ENCODE measurements around the gene ECE1.
A peak's percentile ranks its signal among the peaks of the same experiment; 100 is the strongest.
"Not testable (repeated sequence)": the region's sequence is repeated elsewhere in the genome, so short reads cannot be mapped to it uniquely, and the experiment has no call there.

The ECE1 gene

GRCh38 chr1:21249940-21250493 is 40.2 kb downstream of the ECE1 start:
- no peak for DNase-seq (ENCODE audit: low spot score)

- no peak for DNase-seq (ENCODE audit: low spot score)
Measured at GRCh38 chr1:21247892-21248715, 42.2 kb downstream of the ECE1 start.

GRCh38 chr1:21246905-21247642 is 43.2 kb downstream of the ECE1 start:
- DNase-seq (ENCODE audit: low spot score), result no peak

DNA sequence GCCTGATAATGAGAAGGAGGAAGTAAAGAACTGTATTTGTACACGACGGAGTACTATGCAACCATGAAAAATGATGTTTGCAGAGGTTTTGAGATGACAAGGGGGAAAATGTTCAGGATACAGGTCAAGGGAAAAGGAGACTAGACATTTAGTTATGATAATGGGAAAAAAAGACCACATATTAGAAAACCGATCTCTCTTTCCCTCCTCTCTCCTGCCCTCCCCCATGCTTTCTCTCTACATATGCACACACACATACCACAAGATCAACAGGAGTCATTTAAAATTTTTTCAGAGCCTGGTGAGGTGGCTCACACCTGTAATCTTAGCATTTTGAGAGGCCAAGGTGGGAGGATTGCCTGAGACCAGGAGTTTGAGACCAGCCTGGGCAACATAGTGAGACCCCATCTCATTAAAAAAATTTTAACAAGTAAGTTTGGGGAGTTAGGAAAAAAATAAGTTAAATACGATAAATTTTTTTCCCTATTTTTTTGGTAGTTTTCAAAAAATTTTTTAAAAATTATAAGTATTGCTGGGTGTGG is 44.5 kb downstream of the ECE1 start:
- no peak for DNase-seq (ENCODE audit: low spot score)

- DNase-seq (ENCODE audit: low spot score), result peak; percentile 75
Measured at GRCh38 chr1:21244986-21245687, 45.1 kb downstream of the ECE1 start.

DNA sequence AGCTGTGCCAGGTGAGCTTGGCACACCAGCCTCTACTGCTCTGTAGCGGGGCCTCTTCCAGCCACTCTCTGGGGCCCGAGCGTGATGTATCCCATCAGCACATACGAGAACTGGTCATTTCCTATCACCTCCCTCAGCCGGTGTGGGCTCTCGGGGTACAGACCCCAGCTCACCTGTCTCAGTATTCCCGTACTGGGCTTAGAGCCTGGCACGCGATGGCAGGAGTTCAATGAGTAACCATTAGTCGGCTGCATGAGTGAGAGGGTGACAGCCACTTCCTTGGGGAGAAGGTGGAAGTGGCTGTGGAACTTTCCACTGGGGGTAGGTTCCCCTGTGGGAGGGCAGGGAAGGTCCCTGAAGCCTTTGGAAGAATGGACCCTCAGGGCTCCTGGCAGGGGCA is 46.1 kb downstream of the ECE1 start:
- DNase-seq (ENCODE audit: low spot score), result no peak

DNA sequence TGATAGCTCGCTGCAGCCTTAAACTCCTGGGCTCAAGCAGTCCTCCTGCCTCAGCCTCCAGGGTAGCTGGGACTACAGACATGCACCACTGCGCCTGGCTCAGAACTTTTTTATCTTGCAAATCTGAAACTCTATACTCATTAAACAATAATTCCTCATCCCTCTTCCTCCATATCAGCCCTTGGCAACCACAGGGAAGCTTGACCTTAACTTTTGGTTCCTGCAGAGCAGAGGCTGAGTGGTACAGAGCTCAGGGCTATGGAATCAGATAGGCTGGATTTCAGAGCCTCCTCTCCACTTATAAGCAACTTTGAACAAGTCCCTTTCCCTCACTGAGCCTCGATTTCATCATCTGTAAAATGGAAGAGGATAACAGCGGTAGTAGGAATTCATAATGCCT is 47.4 kb downstream of the ECE1 start:
- DNase-seq (ENCODE audit: low spot score), result no peak

DNA sequence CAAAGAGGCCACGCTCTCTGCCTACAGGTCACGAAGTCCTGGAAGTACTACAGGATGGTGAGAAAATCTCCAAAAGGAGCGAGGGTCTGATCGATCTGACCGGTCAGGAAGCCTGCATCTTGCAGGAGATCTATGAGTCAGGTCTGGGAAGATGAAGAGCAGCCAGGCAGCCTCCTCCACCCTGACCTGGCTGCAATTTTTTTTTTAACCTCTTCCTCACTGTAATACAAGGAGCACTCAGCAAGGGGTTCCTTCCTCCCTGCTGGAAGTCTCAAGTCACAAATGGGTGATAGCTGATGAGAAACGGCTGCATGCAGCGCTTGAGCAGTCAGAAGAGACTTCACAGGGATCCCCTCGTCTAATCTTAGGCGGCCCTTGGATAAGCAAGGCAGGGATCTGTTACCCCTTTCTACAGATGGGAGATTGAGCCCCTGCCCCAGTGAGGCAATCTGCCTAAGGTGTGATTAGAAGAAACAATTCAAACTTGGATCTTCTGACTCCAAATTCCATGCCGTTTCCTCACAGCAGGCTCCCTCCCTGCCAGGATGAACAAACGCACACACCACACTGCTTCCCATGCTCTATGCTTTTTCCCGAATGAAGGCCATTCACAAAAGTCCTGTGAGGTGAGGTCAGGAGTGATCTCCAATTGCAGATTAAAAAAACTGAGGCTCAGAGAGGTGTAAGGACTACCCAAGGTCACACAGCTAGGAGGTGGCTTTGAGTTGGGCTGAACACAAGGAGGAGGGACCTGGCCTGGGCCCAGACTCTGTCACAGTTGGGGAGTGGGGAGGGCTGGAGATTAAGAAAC is 48.3 kb downstream of the ECE1 start:
- DNase-seq (ENCODE audit: low spot score), result no peak

DNA sequence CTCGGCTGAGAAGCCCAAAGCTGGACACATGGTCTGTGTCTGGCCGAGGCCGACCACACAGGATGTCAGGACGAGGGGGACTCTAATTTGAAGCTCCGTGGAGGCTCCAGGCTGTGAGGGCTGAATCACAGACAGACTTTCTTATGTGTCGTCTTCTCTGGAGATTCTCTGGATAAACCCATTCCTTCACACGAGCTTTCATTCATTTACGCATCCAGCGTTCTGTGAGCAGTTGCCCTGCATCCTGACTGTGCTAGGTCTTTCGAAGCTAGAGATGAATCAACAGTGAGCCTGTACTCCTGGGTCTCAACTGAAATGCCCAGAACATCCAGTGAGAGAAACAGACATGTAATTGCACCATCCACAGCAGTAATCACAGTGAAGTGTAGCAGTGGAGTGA is 49.6 kb downstream of the ECE1 start:
- DNase-seq (ENCODE audit: low spot score), result no peak

DNA sequence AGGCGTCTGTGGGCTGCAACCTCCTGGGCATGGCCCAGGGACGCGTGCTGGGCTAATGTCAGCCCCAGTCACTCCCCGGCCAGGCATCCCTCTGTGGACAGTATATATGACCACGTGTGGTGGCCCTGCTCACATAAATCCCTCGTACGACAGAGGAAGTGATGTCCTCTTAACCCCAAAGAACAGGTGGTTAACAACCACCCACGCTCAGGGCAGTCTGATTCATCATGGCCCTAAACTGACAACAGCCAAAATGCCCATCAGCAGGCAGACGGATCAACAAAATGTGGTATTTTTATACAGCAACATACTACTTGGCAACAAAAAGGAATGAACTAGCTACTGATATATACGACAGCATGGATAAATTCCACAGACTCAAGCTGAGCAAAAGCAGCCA is 51.0 kb downstream of the ECE1 start:
- DNase-seq (ENCODE audit: low spot score), result no peak

DNA sequence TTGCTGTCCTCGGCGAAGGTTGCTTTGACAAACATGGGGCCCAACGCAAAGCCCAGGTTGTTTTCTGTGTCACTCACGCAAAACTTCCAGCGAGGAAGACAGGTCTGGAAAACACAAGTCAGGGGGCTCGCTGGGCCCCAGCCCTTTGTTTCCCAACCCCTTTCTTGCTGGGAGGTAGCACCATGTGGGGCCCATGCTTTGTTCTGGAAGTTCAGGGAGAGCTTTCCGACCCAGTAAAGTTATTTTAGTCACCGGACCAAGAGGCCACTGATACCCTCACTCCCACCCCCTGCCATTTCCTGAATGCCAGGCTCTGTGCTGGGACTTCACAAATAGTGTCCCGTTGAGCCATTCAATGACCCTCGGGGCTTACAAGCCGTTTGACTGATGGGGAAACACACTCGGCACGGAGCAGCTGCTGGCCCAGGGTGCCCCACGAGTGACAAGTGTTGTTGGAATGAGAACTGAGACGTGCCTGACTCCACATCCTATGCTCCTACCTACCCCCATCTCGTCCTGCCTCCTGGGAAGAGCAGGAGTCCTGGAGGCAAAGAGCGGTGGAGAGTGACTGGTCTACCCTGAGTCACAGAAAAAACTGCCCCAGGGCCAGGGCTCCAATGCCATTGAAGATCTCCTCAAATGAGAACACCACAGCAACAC is 52.0 kb downstream of the ECE1 start:
- DNase-seq (ENCODE audit: low spot score), result no peak

DNA sequence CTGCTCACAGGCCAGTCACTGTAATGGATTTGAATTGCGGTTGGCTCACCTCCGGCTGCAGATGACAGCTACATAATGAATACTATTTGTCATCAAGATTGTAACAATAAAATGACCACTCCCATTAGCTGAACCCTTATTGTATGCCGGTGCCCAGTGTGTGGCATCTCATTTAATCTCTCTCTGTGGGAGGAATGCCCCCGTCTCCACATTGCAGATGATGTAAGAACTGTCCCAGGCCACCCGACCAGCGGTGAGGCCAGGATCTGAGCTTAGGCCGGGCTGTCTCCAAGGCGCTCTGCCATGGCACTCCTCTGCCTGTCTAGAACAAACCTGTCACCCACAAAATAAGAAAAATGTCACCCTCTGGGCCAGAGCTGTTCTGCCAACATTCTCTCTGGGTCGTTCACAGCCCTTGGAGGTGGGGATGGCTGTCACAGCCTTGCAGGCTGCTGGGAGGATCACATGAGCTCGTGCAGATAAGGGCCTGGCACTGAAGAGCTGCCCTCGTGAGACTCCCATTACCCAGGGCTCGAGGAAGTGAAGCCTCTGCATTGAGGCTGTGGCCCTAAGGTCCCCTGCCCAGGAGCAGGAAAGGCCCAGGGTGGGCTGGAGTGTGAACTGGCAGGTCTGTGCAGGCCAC is 52.7 kb downstream of the ECE1 start:
- DNase-seq (ENCODE audit: low spot score), result no peak

- DNase-seq (ENCODE audit: low spot score), result no peak
Measured at GRCh38 chr1:21236178-21236577, 54.1 kb downstream of the ECE1 start.

DNA sequence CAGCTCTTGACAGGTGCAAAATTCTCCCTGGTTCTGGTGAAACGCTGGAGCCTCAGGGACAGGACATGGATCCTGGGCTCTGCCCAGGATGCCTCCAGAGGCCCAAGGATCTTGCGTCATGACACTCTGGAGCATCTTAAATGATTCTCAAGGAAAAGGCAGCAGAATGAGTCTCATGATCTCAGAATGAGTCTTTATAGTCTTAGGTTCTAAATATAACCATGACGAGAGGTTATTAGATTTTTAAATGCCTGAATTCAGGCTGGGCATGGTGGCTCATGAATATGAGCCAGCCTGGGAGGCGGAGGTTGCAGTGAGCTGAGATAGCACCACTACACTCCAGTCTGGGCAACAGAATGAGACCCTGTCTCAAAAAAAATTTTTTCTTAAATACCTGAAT is 55.5 kb downstream of the ECE1 start:
- DNase-seq (ENCODE audit: low spot score), result no peak

DNA sequence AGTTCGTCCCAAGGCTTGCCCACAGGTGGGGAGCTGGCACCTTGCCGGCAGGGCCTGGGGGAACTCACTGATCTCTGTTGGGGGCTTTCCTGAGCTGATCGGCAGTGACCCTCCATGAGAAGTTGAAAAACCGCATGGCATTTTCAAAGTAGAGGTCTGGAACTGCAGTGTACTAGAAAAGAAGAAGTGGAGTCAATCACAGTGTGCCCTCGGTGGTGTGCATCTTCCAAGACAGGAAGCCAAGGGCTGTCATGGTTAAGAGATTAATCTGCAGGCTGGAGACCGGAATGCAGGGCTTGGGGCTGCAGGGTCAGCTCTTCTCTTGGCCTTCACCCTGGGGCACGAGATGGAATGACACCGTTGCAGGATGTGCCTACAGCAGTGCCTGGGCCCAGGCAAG is 56.8 kb downstream of the ECE1 start:
- DNase-seq (ENCODE audit: low spot score), result no peak

DNA sequence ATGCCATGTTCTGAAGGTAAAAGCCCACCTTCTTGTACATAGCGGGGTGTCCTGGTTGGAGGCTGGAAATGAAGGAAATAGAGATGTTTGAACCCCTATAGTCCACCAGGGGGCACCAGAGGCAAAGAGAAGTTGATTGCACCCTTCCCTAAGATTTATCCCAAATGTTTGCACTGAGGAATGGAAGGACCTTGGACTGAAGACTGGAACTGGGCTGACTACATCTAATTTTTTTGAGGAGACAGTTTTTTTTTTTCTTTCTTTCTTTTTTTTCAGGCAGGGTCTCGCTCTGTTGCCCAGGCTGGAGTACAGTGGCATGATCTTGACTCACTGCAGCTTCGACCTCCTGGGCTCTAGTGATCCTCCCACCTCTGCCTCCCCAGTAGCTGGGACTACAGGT is 58.2 kb downstream of the ECE1 start:
- DNase-seq (ENCODE audit: low spot score), result peak; percentile 74

DNA sequence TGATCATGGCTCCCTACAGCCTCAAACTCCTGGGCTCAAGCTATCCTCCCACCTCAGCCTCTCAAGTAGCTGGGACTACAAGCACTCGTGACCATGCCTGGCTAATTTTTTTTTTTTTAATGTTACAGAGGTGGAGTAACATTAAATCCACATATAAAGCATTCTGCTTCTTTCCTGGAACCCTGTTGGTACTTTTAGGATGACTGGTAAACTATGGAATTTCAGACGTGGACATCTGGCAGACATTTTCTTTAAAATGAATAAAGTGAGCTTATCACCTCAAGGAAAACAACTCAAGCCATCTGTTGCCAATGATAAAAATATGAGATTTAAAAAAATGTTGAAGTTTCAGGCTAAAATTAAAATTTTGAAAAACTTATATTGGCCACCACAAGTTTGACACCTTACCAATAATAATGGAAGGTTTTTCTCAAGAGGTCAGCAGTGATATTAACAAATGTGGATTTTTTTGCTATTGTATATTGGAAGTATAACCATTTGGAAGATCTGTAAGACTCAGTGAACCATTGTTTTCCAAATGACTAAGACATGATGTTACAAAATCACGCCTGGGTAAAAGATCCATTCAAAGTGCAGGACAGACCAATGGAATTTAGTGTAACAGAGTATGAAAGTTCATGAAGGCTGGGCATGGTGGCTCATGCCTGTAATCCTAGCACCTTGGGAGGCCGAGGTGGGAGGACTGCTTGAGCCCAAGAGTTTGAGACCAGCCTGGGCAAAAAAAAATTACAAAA is 60.8 kb downstream of the ECE1 start:
- DNase-seq (ENCODE audit: low spot score), result no peak

- DNase-seq (ENCODE audit: low spot score), result not testable (repeated sequence)
Measured at GRCh38 chr1:21228224-21228623, 62.0 kb downstream of the ECE1 start.

GRCh38 chr1:21225065-21225464 is 65.2 kb downstream of the ECE1 start:
- no peak for DNase-seq (ENCODE audit: low spot score)

GRCh38 chr1:21220815-21221214 is 69.4 kb downstream of the ECE1 start:
- no peak for DNase-seq (ENCODE audit: low spot score)

All from iPS-NIHi11 (cell line).